Measurements from ENCODE around the gene ADRM1. TPM values are rescaled to one million over a fixed set of nuclear protein-coding genes. Genes with fewer than 3 reads are reported as not detected.

The ADRM1 gene
- total and polyA plus RNA-seq, 2 experiments from 2014 or later, result 206 to 243 TPM

DNA sequence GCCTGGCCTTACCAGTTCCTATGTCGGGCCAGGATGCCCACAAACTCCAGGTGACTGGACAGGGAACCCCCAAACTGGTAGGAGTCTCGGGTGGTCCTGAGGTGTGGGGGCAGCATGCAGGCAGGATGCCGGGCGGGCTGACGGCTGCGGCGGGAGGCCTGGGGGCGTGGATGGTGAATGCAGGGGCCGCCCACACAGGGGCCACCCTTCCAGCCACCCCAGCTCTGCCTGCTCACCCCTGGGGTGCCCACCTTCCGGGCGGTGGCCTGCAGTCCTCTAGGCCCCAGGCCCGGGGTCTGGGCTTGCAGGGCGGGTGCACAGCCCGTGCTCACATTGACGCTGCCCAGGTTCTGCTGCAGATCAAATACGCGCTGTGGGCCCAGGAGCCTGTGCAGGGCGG lies 8.4 kb downstream of the ADRM1 start:
- no peak overlapping the region for H3K27ac ChIP-seq (ENCODE audit: low read depth)

DNA sequence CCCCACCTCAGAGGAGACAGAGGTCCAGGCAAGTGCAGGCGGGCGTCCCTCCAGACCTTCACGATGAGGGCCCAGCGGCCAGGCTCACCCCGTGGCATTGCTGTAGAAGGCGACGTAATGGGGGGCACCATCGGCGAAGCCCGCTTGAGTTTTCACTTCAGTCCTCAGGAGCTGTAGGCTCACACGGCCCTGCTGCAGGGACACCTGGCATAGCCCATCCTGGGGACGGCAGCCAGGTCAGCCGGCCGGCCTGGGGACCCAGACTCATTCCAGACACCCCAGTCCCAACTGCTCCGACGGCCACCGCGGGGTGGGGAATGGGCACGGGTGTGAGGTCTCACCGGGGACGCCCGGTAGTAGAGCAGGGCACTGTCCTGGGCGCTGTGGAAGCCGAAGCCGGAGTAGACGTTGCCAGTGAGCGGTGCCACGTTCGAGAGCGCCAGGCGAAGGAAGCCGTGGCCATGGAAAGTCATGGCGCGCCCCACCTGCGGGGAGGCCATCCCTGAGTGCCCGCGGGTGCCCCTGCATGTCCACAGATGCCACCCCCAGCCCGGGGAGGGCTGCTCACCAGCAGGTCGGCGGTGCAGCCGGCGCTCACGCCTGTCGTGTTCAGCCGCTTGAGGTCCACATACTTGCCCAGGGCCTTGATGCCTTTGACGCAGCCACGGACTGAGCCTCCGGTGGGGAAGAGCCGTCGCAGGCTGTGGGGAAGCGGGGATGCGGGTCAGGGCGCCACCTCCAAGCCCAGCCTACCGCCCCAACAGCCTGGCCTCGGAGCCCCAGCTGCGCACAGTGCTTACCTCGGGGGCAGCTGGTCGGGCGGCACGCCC lies 9.2 kb downstream of the ADRM1 start:
- no peaks in the 10 kb centered on the region for H4K20me1 ChIP-seq (replicated peaks; ENCODE audit: insufficient read depth)
- H3K4me3 ChIP-seq, result no peak overlapping the region
- no peaks in the 10 kb centered on the region for H3K9me3 Mint-ChIP-seq
- H3K4me2 ChIP-seq, result no peak overlapping the region
- no peak overlapping the region for H3K27ac ChIP-seq (ENCODE audit: low read depth)
- H3K36me3 ChIP-seq (ENCODE audit: insufficient read depth), result peaks cover 29% of the 10 kb centered on the region; the same call in 1 of the 2 replicates
- peaks cover 41% of the 10 kb centered on the region for H3F3A ChIP-seq (replicated peaks; ENCODE audit: low read depth)
- H3K36me3 Mint-ChIP-seq (ENCODE audit: low read depth), result peaks cover 50% of the 10 kb centered on the region
- TF ChIP-seq, protein P1, sequence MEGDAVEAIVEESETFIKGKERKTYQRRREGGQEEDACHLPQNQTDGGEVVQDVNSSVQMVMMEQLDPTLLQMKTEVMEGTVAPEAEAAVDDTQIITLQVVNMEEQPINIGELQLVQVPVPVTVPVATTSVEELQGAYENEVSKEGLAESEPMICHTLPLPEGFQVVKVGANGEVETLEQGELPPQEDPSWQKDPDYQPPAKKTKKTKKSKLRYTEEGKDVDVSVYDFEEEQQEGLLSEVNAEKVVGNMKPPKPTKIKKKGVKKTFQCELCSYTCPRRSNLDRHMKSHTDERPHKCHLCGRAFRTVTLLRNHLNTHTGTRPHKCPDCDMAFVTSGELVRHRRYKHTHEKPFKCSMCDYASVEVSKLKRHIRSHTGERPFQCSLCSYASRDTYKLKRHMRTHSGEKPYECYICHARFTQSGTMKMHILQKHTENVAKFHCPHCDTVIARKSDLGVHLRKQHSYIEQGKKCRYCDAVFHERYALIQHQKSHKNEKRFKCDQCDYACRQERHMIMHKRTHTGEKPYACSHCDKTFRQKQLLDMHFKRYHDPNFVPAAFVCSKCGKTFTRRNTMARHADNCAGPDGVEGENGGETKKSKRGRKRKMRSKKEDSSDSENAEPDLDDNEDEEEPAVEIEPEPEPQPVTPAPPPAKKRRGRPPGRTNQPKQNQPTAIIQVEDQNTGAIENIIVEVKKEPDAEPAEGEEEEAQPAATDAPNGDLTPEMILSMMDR (conservative IDR thresholded peaks at IDR 0.05; ENCODE audit: low read depth in 2 of 2), result no peak
- TF ChIP-seq POLR2AphosphoS5 (IDR thresholded peaks at IDR 0.05; ENCODE audit: low read depth), result no peak
- no peak for TF ChIP-seq CREB1 (CRISPR knock-in tag; IDR thresholded peaks at IDR 0.05; ENCODE audit: low read depth)
- TF ChIP-seq ZNF114 (CRISPR knock-in tag; IDR thresholded peaks at IDR 0.05), result no peak
- no peak for TF ChIP-seq JUNB (IDR thresholded peaks at IDR 0.05; ENCODE audit: unreplicated experiment)
- TF ChIP-seq ZNF331 (CRISPR knock-in tag; IDR thresholded peaks at IDR 0.05; ENCODE audit: low read depth), result no peak
- TF ChIP-seq ETS1 (IDR thresholded peaks at IDR 0.05), result no peak
- TF ChIP-seq, protein P2, sequence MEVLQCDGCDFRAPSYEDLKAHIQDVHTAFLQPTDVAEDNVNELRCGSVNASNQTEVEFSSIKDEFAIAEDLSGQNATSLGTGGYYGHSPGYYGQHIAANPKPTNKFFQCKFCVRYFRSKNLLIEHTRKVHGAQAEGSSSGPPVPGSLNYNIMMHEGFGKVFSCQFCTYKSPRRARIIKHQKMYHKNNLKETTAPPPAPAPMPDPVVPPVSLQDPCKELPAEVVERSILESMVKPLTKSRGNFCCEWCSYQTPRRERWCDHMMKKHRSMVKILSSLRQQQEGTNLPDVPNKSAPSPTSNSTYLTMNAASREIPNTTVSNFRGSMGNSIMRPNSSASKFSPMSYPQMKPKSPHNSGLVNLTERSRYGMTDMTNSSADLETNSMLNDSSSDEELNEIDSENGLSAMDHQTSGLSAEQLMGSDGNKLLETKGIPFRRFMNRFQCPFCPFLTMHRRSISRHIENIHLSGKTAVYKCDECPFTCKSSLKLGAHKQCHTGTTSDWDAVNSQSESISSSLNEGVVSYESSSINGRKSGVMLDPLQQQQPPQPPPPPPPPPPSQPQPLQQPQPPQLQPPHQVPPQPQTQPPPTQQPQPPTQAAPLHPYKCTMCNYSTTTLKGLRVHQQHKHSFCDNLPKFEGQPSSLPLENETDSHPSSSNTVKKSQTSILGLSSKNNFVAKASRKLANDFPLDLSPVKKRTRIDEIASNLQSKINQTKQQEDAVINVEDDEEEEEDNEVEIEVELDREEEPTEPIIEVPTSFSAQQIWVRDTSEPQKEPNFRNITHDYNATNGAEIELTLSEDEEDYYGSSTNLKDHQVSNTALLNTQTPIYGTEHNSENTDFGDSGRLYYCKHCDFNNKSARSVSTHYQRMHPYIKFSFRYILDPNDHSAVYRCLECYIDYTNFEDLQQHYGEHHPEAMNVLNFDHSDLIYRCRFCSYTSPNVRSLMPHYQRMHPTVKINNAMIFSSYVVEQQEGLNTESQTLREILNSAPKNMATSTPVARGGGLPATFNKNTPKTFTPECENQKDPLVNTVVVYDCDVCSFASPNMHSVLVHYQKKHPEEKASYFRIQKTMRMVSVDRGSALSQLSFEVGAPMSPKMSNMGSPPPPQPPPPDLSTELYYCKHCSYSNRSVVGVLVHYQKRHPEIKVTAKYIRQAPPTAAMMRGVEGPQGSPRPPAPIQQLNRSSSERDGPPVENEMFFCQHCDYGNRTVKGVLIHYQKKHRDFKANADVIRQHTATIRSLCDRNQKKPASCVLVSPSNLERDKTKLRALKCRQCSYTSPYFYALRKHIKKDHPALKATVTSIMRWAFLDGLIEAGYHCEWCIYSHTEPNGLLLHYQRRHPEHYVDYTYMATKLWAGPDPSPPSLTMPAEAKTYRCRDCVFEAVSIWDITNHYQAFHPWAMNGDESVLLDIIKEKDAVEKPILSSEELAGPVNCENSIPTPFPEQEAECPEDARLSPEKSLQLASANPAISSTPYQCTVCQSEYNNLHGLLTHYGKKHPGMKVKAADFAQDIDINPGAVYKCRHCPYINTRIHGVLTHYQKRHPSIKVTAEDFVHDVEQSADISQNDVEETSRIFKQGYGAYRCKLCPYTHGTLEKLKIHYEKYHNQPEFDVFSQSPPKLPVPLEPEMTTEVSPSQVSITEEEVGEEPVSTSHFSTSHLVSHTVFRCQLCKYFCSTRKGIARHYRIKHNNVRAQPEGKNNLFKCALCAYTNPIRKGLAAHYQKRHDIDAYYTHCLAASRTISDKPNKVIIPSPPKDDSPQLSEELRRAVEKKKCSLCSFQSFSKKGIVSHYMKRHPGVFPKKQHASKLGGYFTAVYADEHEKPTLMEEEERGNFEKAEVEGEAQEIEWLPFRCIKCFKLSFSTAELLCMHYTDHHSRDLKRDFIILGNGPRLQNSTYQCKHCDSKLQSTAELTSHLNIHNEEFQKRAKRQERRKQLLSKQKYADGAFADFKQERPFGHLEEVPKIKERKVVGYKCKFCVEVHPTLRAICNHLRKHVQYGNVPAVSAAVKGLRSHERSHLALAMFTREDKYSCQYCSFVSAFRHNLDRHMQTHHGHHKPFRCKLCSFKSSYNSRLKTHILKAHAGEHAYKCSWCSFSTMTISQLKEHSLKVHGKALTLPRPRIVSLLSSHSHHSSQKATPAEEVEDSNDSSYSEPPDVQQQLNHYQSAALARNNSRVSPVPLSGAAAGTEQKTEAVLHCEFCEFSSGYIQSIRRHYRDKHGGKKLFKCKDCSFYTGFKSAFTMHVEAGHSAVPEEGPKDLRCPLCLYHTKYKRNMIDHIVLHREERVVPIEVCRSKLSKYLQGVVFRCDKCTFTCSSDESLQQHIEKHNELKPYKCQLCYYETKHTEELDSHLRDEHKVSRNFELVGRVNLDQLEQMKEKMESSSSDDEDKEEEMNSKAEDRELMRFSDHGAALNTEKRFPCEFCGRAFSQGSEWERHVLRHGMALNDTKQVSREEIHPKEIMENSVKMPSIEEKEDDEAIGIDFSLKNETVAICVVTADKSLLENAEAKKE (CRISPR knock-in tag; IDR thresholded peaks at IDR 0.05), result no peak
- TF ChIP-seq STAT1 (IDR thresholded peaks at IDR 0.05; ENCODE audit: unreplicated experiment), result no peak
- no peak overlapping the region for H2AFZ ChIP-seq
- H3K27me3 Mint-ChIP-seq (ENCODE audit: insufficient read depth, low read depth, poor library complexity), result peaks cover 20% of the 10 kb centered on the region
- H3K79me2 ChIP-seq (replicated peaks; ENCODE audit: insufficient read depth), result no peaks in the 10 kb centered on the region
- no peak overlapping the region for H3K27ac Mint-ChIP-seq
- H3K4me1 Mint-ChIP-seq, result no peaks in the 10 kb centered on the region; the same call in 2 of the 3 replicates
- no peaks in the 10 kb centered on the region for H3K27me3 ChIP-seq (ENCODE audit: insufficient read depth)
- no peak for DNase-seq (ENCODE audit: low spot score)
- no peaks in the 10 kb centered on the region for H3K4me1 ChIP-seq (ENCODE audit: insufficient read depth)
- no peak overlapping the region for H3K4me3 Mint-ChIP-seq
- no peak for ATAC-seq
- H3K9me2 ChIP-seq (ENCODE audit: insufficient read depth), result no peaks in the 10 kb centered on the region

More for the DNA sequence above, 8.4 kb downstream of the ADRM1 start:
- DNase-seq (ENCODE audit: low spot score), result no peak
- no peak for ATAC-seq
- H3K4me2 ChIP-seq, result no peak overlapping the region
- H3K27me3 ChIP-seq (ENCODE audit: insufficient read depth), result no peaks in the 10 kb centered on the region
- no peak overlapping the region for H3K4me3 Mint-ChIP-seq
- peaks cover 17% of the 10 kb centered on the region for H3K27me3 Mint-ChIP-seq (ENCODE audit: insufficient read depth, low read depth, poor library complexity)
- no peaks in the 10 kb centered on the region for H3K9me2 ChIP-seq (ENCODE audit: insufficient read depth)
- H3K79me2 ChIP-seq (replicated peaks; ENCODE audit: insufficient read depth), result peaks cover 3% of the 10 kb centered on the region; the same call in 1 of the 2 replicates
- H3K4me3 ChIP-seq, result no peak overlapping the region
- no peak overlapping the region for H2AFZ ChIP-seq
- TF ChIP-seq ZNF331 (CRISPR knock-in tag; IDR thresholded peaks at IDR 0.05; ENCODE audit: low read depth), result no peak
- TF ChIP-seq STAT1 (IDR thresholded peaks at IDR 0.05; ENCODE audit: unreplicated experiment), result no peak
- peaks cover 40% of the 10 kb centered on the region for H3F3A ChIP-seq (replicated peaks; ENCODE audit: low read depth)
- H3K9me3 Mint-ChIP-seq, result no peaks in the 10 kb centered on the region; the same call in 2 of the 3 replicates
- H3K36me3 ChIP-seq (ENCODE audit: insufficient read depth), result peaks cover 25% of the 10 kb centered on the region
- H3K27ac Mint-ChIP-seq, result no peak overlapping the region
- H4K20me1 ChIP-seq (replicated peaks; ENCODE audit: insufficient read depth), result peaks cover 3% of the 10 kb centered on the region; the same call in 1 of the 2 replicates
- H3K36me3 Mint-ChIP-seq (ENCODE audit: low read depth), result peaks cover 50% of the 10 kb centered on the region
- H3K4me1 Mint-ChIP-seq, result no peaks in the 10 kb centered on the region; the same call in 2 of the 3 replicates
- H3K4me1 ChIP-seq (ENCODE audit: insufficient read depth), result no peaks in the 10 kb centered on the region

Measured in GM23338 (cell line).